CD14-positive monocyte (primary cell): Measurements from ENCODE around the gene INO80B. TPM values are rescaled to one million over a fixed set of nuclear protein-coding genes. Genes with fewer than 3 reads are reported as not detected.

Experiments
- DNase-seq, 3 donors: peaks; one replicate each; pipeline ENCODE4 v3.0.0-alpha.2; 2011 to 2022
- H2AFZ ChIP-seq: 2 replicates; pipeline ENCODE4 v1.6.0; 2012; ENCODE audit warnings: mild to moderate bottlenecking, low read depth, low read length, inconsistent platforms; ENCODE audit not compliant: insufficient read depth, poor library complexity, severe bottlenecking
- H3K27ac ChIP-seq, 2 donors: 1 replicate in 1 of 2; 2 replicates in 1 of 2; pipeline ENCODE4 v1.5.1; 2012 to 2013; ENCODE audit warnings: low read length in 2 of 2, control low read depth in 1 of 2, inconsistent platforms in 1 of 2, low read depth in 1 of 2, mild to moderate bottlenecking in 1 of 2
- H3K27me3 ChIP-seq, 2 donors: one replicate each; pipeline versions ENCODE4 v1.6.0 to v1.6.1; 2011 to 2013; ENCODE audit warnings: low read length in 2 of 2; ENCODE audit not compliant: control insufficient read depth in 2 of 2, insufficient read depth in 2 of 2
- H3K36me3 ChIP-seq, 2 donors: replicated peaks in 1 of 2; 1 replicate in 1 of 2; 2 replicates in 1 of 2; pipeline versions ENCODE4 v1.5.1 to v1.6.1; 2012 to 2013; ENCODE audit warnings: low read length in 2 of 2, control low read depth in 1 of 2, inconsistent platforms in 1 of 2, mild to moderate bottlenecking in 1 of 2; ENCODE audit not compliant: insufficient read depth in 2 of 2, control insufficient read depth in 1 of 2
- H3K4me1 ChIP-seq, 2 donors: 1 replicate in 1 of 2; 2 replicates in 1 of 2; pipeline versions ENCODE4 v1.5.1 to v1.6.1; 2012 to 2013; ENCODE audit warnings: low read length in 2 of 2, control low read depth in 1 of 2, inconsistent platforms in 1 of 2, mild to moderate bottlenecking in 1 of 2, moderate library complexity in 1 of 2; ENCODE audit not compliant: insufficient read depth in 2 of 2, control insufficient read depth in 1 of 2
- H3K4me2 ChIP-seq: replicated peaks from 2 replicates; pipeline ENCODE3; 2012; ENCODE audit warnings: low read length, moderate library complexity, mild to moderate bottlenecking; ENCODE audit not compliant: poor library complexity, severe bottlenecking; ENCODE audit errors: extremely low read depth
- H3K4me3 ChIP-seq, 3 experiments: fragments of 200-600 bp in 1 of 3; sonication (generic) in 1 of 3; replicated peaks in 1 of 3; 1 replicate in 2 of 3; 2 replicates in 1 of 3; pipeline ENCODE4 v1.5.1; 2011 to 2013; ENCODE audit warnings: low read length in 3 of 3, mild to moderate bottlenecking in 3 of 3, control low read depth in 2 of 3, low read depth in 2 of 3, inconsistent platforms in 1 of 3, moderate library complexity in 1 of 3
- H3K79me2 ChIP-seq: 2 replicates; pipeline ENCODE4 v1.6.0; 2012; ENCODE audit warnings: mild to moderate bottlenecking, control low read depth, inconsistent platforms, low read length, moderate library complexity; ENCODE audit not compliant: insufficient read depth
- H3K9ac ChIP-seq: 2 replicates; pipeline ENCODE4 v1.6.0; 2017; ENCODE audit warnings: low read length, mild to moderate bottlenecking; ENCODE audit not compliant: insufficient read depth, poor library complexity, severe bottlenecking
- H3K9me3 ChIP-seq, 2 donors: replicated peaks in 1 of 2; 1 replicate in 1 of 2; 2 replicates in 1 of 2; pipeline versions ENCODE4 v1.5.1 to v1.6.1; 2012 to 2013; ENCODE audit warnings: low read length in 2 of 2, control low read depth in 1 of 2; ENCODE audit not compliant: control insufficient read depth in 1 of 2, insufficient read depth in 1 of 2
- H4K20me1 ChIP-seq: 2 replicates; pipeline ENCODE4 v1.6.0; 2012; ENCODE audit warnings: mild to moderate bottlenecking, low read length, control low read depth, moderate library complexity; ENCODE audit not compliant: insufficient read depth
- H3K27ac Mint-ChIP-seq, 7 donors: one replicate each; pipeline ENCODE4 v1.8.0; 2020; ENCODE audit warnings: mild to moderate bottlenecking in 7 of 7, mixed read lengths in 7 of 7, moderate library complexity in 6 of 7, inconsistent platforms in 2 of 7
- H3K27me3 Mint-ChIP-seq, 3 donors: one replicate each; pipeline ENCODE4 v1.8.0; 2021 to 2022; ENCODE audit warnings: low read depth in 3 of 3, mild to moderate bottlenecking in 3 of 3, mixed read lengths in 3 of 3, moderate library complexity in 3 of 3, inconsistent platforms in 1 of 3
- H3K36me3 Mint-ChIP-seq, 2 donors: one replicate each; pipeline ENCODE4 v1.8.0; 2020; ENCODE audit warnings: mixed read lengths in 2 of 2, inconsistent platforms in 1 of 2, mild to moderate bottlenecking in 1 of 2
- H3K4me1 Mint-ChIP-seq: one replicate; pipeline ENCODE4 v1.8.0; 2020; ENCODE audit warnings: mild to moderate bottlenecking, mixed read lengths
- H3K4me3 Mint-ChIP-seq, 2 donors: one replicate each; pipeline ENCODE4 v1.8.0; 2020; ENCODE audit warnings: mild to moderate bottlenecking in 2 of 2, mixed read lengths in 2 of 2, moderate library complexity in 1 of 2
- H3K9me3 Mint-ChIP-seq, 7 donors: one replicate each; pipeline ENCODE4 v1.8.0; 2020 to 2022; ENCODE audit warnings: mixed read lengths in 7 of 7, mild to moderate bottlenecking in 6 of 7, moderate library complexity in 6 of 7, inconsistent platforms in 2 of 7
- CTCF ChIP-seq: fragments of 200-600 bp; IDR thresholded peaks from one replicate; pipeline ENCODE4 v1.8.0; 2022; ENCODE audit warnings: antibody characterized with exemption, mild to moderate bottlenecking
- WGBS: methylation state at CpG from one replicate; pipeline ENCODE4 v1.1.5; 2013; ENCODE audit warnings: missing lambda C conversion rate; ENCODE audit not compliant: insufficient coverage; 5-methylcytosine and 5-hydroxymethylcytosine counted together
- intact Hi-C, 2 donors: fragments of 100-400 bp; cut with micrococcal nuclease; formaldehyde crosslinking; loops; one replicate each; pipeline versions ENCODE4 v1.15.0 to v1.15.1; 2023
- polyA plus RNA-seq, 3 donors: library from polyadenylated mRNA; depleted of rRNA in 1 of 3; unstranded in 2 of 3; stranded (reverse) in 1 of 3; fragments of 300-500 nt in 2 of 3; fragments of >200 nt in 1 of 3; fragmentation: Illumina TruSeq in 2 of 3; gene quantifications; 1 replicate in 2 of 3; 2 replicates in 1 of 3; pipeline ENCODE4 v1.2.3, GENCODE V29; 2012 to 2021

Gene INO80B
- polyA plus RNA-seq, 3 donors: 4.8 to 48.7 (median 4.8) TPM

- peaks cover 7 to 15% (median 13%) of the 10 kb centered on the region in 3 donors for H3K27me3 Mint-ChIP-seq
- peaks cover 52 to 75% of the 10 kb centered on the region in 2 donors for H3K36me3 ChIP-seq
- 96% methylated on average over 12 of the region's 12 CpGs for WGBS
Observed at GRCh38 chr2:74491648-74492544, 37.0 kb downstream of the INO80B start.

GRCh38 chr2:74493546-74493945, 38.7 kb downstream of the INO80B start:
- peaks cover 24 to 31% (median 30%) of the 10 kb centered on the region in 3 donors for H3K27me3 Mint-ChIP-seq
- Histone ChIP-seq H3K4me2 (no peak overlapping the region), H3K36me3 (peaks cover 49 to 62% of the 10 kb centered on the region in 2 donors), H3K9ac (no peak overlapping the region), H2AFZ (no peak overlapping the region), H4K20me1 (no peaks in the 10 kb centered on the region), H3K27me3 (peaks cover 17 to 27% of the 10 kb centered on the region in 2 donors), H3K79me2 (peaks cover 3% of the 10 kb centered on the region), H3K27ac (no peak overlapping the region), H3K4me3 (no peak overlapping the region), H3K4me1 (peaks cover 12 to 13% of the 10 kb centered on the region in 2 donors), H3K9me3 (peaks cover 0 to 7% of the 10 kb centered on the region in 2 donors)
- no peak overlapping the region for H3K27ac Mint-ChIP-seq
- 97% methylated on average over 3 of the region's 3 CpGs for WGBS
- intact Hi-C loops: no loop called here
- H3K36me3 Mint-ChIP-seq: peaks cover 68 to 71% of the 10 kb centered on the region in 2 donors
- TF ChIP-seq CTCF: no peak
- H3K9me3 Mint-ChIP-seq: peaks cover 0 to 9% (median 2%) of the 10 kb centered on the region in 7 donors
- peaks cover 12% of the 10 kb centered on the region for H3K4me1 Mint-ChIP-seq
- no peak for DNase-seq
- no peak overlapping the region for H3K4me3 Mint-ChIP-seq

More at GRCh38 chr2:74491648-74492544, 37.0 kb downstream of the INO80B start:
- H3K79me2 ChIP-seq: peaks cover 3% of the 10 kb centered on the region
- H3K9me3 Mint-ChIP-seq: no peaks in the 10 kb centered on the region
- no peak for TF ChIP-seq CTCF
- no peaks in the 10 kb centered on the region for H3K9me3 ChIP-seq
- H3K4me1 ChIP-seq: no peaks in the 10 kb centered on the region
- H4K20me1 ChIP-seq: no peaks in the 10 kb centered on the region
- H3K27me3 ChIP-seq: peaks cover 3 to 10% of the 10 kb centered on the region in 2 donors
- peak overlapping the region in 1 of 7 donors; percentile 34 for H3K27ac Mint-ChIP-seq
- H3K9ac ChIP-seq: no peak overlapping the region
- H3K4me1 Mint-ChIP-seq: no peaks in the 10 kb centered on the region
- H3K27ac ChIP-seq: no peak overlapping the region
- intact Hi-C loops: no loop called here
- no peak overlapping the region for H2AFZ ChIP-seq
- no peak overlapping the region for H3K4me2 ChIP-seq
- no peak for DNase-seq
- no peak overlapping the region for H3K4me3 Mint-ChIP-seq
- peaks cover 72 to 77% of the 10 kb centered on the region in 2 donors for H3K36me3 Mint-ChIP-seq
- H3K4me3 ChIP-seq: no peak overlapping the region
